GM23338 (cell line): Measurements from ENCODE around the gene ATF6. TPM values are rescaled to one million over a fixed set of nuclear protein-coding genes. Genes with fewer than 3 reads are reported as not detected.

Experiments used
- ATAC-seq: fragments of 200-7000 bp; cut with Tn5 transposase; 3 replicates; pipeline ENCODE4 v1.9.1; 2020
- DNase-seq: peaks from one replicate; pipeline ENCODE4 v3.0.0-alpha.2; 2015; ENCODE audit warnings: low spot score
- H2AFZ ChIP-seq: fragments of 200-600 bp; sonication (generic); 2 replicates; pipeline ENCODE4 v1.8.0; 2016; ENCODE audit warnings: antibody characterized with exemption, mild to moderate bottlenecking, moderate library complexity
- H3F3A ChIP-seq: fragments of 200-600 bp; sonication (generic); replicated peaks from 2 replicates; pipeline ENCODE4 v1.8.0; 2017; ENCODE audit warnings: antibody characterized with exemption, mixed run types, low read depth
- H3K27ac ChIP-seq: fragments of 200-600 bp; sonication (generic); 2 replicates; pipeline ENCODE4 v1.6.1; 2016; ENCODE audit warnings: low read depth
- H3K27me3 ChIP-seq: fragments of 200-600 bp; sonication (generic); 2 replicates; pipeline ENCODE4 v1.8.0; 2016; ENCODE audit warnings: mild to moderate bottlenecking, mixed run types, moderate library complexity; ENCODE audit not compliant: insufficient read depth
- H3K36me3 ChIP-seq: fragments of 200-600 bp; sonication (generic); 2 replicates; pipeline ENCODE4 v1.8.0; 2016; ENCODE audit warnings: mild to moderate bottlenecking; ENCODE audit not compliant: insufficient read depth
- H3K4me1 ChIP-seq: fragments of 200-600 bp; sonication (generic); 2 replicates; pipeline ENCODE4 v1.8.0; 2016; ENCODE audit warnings: mild to moderate bottlenecking, moderate library complexity; ENCODE audit not compliant: insufficient read depth
- H3K4me2 ChIP-seq: fragments of 200-600 bp; sonication (generic); 2 replicates; pipeline ENCODE4 v1.7.1; 2017; ENCODE audit warnings: mixed run types
- H3K4me3 ChIP-seq: fragments of 200-600 bp; sonication (generic); 2 replicates; pipeline ENCODE4 v1.6.1; 2016; ENCODE audit warnings: mixed run types
- H3K79me2 ChIP-seq: fragments of 200-600 bp; sonication (generic); replicated peaks from 2 replicates; pipeline ENCODE4 v1.8.0; 2017; ENCODE audit warnings: mild to moderate bottlenecking; ENCODE audit not compliant: insufficient read depth
- H3K9me2 ChIP-seq: fragments of 200-600 bp; sonication (generic); 2 replicates; pipeline ENCODE4 v1.8.0; 2017; ENCODE audit not compliant: insufficient read depth
- H4K20me1 ChIP-seq: fragments of 200-600 bp; sonication (generic); replicated peaks from 2 replicates; pipeline ENCODE4 v1.8.0; 2017; ENCODE audit warnings: mild to moderate bottlenecking; ENCODE audit not compliant: insufficient read depth
- H3K27ac Mint-ChIP-seq: 2 replicates; pipeline ENCODE4 v1.8.0; 2020; ENCODE audit warnings: inconsistent platforms, mild to moderate bottlenecking, moderate library complexity, mixed read lengths
- H3K27me3 Mint-ChIP-seq: 3 replicates; pipeline ENCODE4 v1.8.0; 2022; ENCODE audit warnings: low read depth, mild to moderate bottlenecking, moderate library complexity, mixed read lengths, inconsistent platforms; ENCODE audit not compliant: insufficient read depth, poor library complexity
- H3K36me3 Mint-ChIP-seq: 3 replicates; pipeline ENCODE4 v1.8.0; 2021; ENCODE audit warnings: low read depth, mild to moderate bottlenecking, inconsistent platforms, moderate library complexity, mixed read lengths
- H3K4me1 Mint-ChIP-seq: 3 replicates; pipeline ENCODE4 v1.8.0; 2020; ENCODE audit warnings: mild to moderate bottlenecking, inconsistent platforms, mixed read lengths
- H3K4me3 Mint-ChIP-seq: 3 replicates; pipeline ENCODE4 v1.8.0; 2021; ENCODE audit warnings: moderate library complexity, mild to moderate bottlenecking, inconsistent platforms, mixed read lengths
- H3K9me3 Mint-ChIP-seq: 3 replicates; pipeline ENCODE4 v1.8.0; 2020; ENCODE audit warnings: moderate library complexity, mild to moderate bottlenecking, inconsistent platforms, mixed read lengths
- CREB1 ChIP-seq: fragments of 250-450 bp; sonication (Bioruptor Pico); IDR thresholded peaks from 2 replicates; pipeline ENCODE4 v1.5.0; 2020; ENCODE audit warnings: low read depth, mild to moderate bottlenecking, moderate library complexity
- ETS1 ChIP-seq: IDR thresholded peaks from 2 replicates; pipeline ENCODE4 v1.6.1; 2016; ENCODE audit warnings: antibody characterized with exemption
- EZH2 ChIP-seq: fragments of 200-600 bp; sonication (generic); IDR thresholded peaks from one replicate; pipeline ENCODE4 v1.8.0; 2017; ENCODE audit warnings: antibody characterized with exemption, mild to moderate bottlenecking, low read depth; ENCODE audit not compliant: unreplicated experiment
- EZH2phosphoT487 ChIP-seq: fragments of 200-600 bp; sonication (generic); IDR thresholded peaks from one replicate; pipeline ENCODE4 v1.8.1; 2018; ENCODE audit warnings: antibody characterized with exemption; ENCODE audit not compliant: unreplicated experiment
- NANOG ChIP-seq: IDR thresholded peaks from 2 replicates; pipeline ENCODE4 v1.6.1; 2016; ENCODE audit warnings: antibody characterized with exemption, borderline replicate concordance
- REST ChIP-seq: IDR thresholded peaks from one replicate; pipeline ENCODE4 v1.6.1; 2018; ENCODE audit warnings: antibody characterized with exemption; ENCODE audit not compliant: unreplicated experiment
- STAT1 ChIP-seq: IDR thresholded peaks from one replicate; pipeline ENCODE4 v1.6.1; 2016; ENCODE audit warnings: antibody characterized with exemption; ENCODE audit not compliant: unreplicated experiment
- ZNF114 ChIP-seq: fragments of 250-450 bp; sonication (Bioruptor Pico); IDR thresholded peaks from 2 replicates; pipeline ENCODE4 v1.5.0; 2020; ENCODE audit warnings: mild to moderate bottlenecking, moderate library complexity
- ZNF462 ChIP-seq: fragments of 250-450 bp; sonication (Bioruptor Pico); IDR thresholded peaks from 2 replicates; pipeline ENCODE4 v1.5.0; 2020; ENCODE audit warnings: mild to moderate bottlenecking, moderate library complexity
- polyA plus RNA-seq: library from polyadenylated mRNA; unstranded; fragments of >200 nt; fragmentation: Nextera tagmentation; extraction: Ambion mirVana; gene quantifications from 2 replicates; pipeline ENCODE4 v1.2.1, GENCODE V29; 2016
- total RNA-seq: library from RNA; depleted of rRNA; stranded (reverse); fragments of >200 nt; shearing (Covaris generic); gene quantifications from 2 replicates; pipeline ENCODE4 v1.2.3, GENCODE V29; 2014
- TF ChIP-seq, protein P1 (sequence below), 2 experiments: fragments of 200-600 bp in 1 of 2; sonication (generic) in 1 of 2; conservative IDR thresholded peaks; 2 replicates each; pipeline versions ENCODE4 v1.5.1 to v1.6.1; 2016 to 2017; ENCODE audit warnings: antibody characterized with exemption in 2 of 2, low read depth in 2 of 2, mild to moderate bottlenecking in 2 of 2, moderate library complexity in 1 of 2

The ATF6 gene
- total and polyA plus RNA-seq, 2 experiments from 2014 or later: 5.0 to 13.5 TPM

DNA sequence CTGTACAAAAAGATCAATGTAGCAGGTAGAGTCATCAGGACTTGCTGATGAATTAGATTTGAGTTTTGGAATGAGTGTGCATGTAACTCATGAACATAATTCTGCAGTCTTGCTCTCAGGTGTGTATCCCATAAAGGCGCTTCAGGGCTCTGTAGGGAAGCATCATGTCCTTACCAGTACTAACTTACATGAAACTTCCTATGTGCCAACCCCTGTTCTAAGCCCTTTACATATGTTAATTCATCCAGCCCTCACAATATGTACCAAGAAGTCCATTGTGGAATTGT, 46.9 kb upstream of the ATF6 start:
- no peak overlapping the region for H3K4me3 Mint-ChIP-seq
- 0 out of 2 replicates have a peak, but pooled peaks cover 2% of the 10 kb centered on the region for H3K9me2 ChIP-seq
- H3K27ac Mint-ChIP-seq: no peak overlapping the region
- no peak overlapping the region for H2AFZ ChIP-seq
- no peaks in the 10 kb centered on the region for H4K20me1 ChIP-seq
- H3K36me3 Mint-ChIP-seq: no peaks in the 10 kb centered on the region
- DNase-seq: no peak
- TF ChIP-seq, protein P1, sequence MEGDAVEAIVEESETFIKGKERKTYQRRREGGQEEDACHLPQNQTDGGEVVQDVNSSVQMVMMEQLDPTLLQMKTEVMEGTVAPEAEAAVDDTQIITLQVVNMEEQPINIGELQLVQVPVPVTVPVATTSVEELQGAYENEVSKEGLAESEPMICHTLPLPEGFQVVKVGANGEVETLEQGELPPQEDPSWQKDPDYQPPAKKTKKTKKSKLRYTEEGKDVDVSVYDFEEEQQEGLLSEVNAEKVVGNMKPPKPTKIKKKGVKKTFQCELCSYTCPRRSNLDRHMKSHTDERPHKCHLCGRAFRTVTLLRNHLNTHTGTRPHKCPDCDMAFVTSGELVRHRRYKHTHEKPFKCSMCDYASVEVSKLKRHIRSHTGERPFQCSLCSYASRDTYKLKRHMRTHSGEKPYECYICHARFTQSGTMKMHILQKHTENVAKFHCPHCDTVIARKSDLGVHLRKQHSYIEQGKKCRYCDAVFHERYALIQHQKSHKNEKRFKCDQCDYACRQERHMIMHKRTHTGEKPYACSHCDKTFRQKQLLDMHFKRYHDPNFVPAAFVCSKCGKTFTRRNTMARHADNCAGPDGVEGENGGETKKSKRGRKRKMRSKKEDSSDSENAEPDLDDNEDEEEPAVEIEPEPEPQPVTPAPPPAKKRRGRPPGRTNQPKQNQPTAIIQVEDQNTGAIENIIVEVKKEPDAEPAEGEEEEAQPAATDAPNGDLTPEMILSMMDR (conservative IDR thresholded peaks at IDR 0.05; ENCODE audit: low read depth in 2 of 2): no peak
- TF ChIP-seq EZH2 (no peak), STAT1 (no peak), ZNF462 (CRISPR knock-in tag) (no peak), CREB1 (CRISPR knock-in tag) (no peak), REST (no peak), ETS1 (no peak), NANOG (no peak), ZNF114 (no peak), EZH2phosphoT487 (no peak)
- H3F3A ChIP-seq: no peaks in the 10 kb centered on the region
- H3K79me2 ChIP-seq: no peaks in the 10 kb centered on the region
- H3K9me3 Mint-ChIP-seq: no peaks in the 10 kb centered on the region
- peaks cover 15% of the 10 kb centered on the region for H3K27me3 ChIP-seq
- H3K27ac ChIP-seq: no peak overlapping the region
- ATAC-seq: no peak
- peaks cover 12% of the 10 kb centered on the region for H3K27me3 Mint-ChIP-seq
- H3K4me1 Mint-ChIP-seq: no peaks in the 10 kb centered on the region; the same call in 1 of the 3 replicates
- no peak overlapping the region for H3K4me3 ChIP-seq
- no peaks in the 10 kb centered on the region for H3K4me1 ChIP-seq
- no peak overlapping the region for H3K4me2 ChIP-seq
- no peaks in the 10 kb centered on the region for H3K36me3 ChIP-seq
